WTC11 (cell line): ENCODE measurements around the gene DTL. TPM values are rescaled to one million over a fixed set of nuclear protein-coding genes. Genes with fewer than 3 reads are reported as not detected.

Source experiments
- ATAC-seq: fragments of 200-7000 bp; cut with Tn5 transposase; 2 replicates; pipeline ENCODE4 v1.10.0; 2021; ENCODE audit warnings: mild to moderate bottlenecking, moderate library complexity
- CTCF ChIA-PET: fragments of 300-600 bp; sonication (Branson Sonifier 250); formaldehyde crosslinking; loops from one replicate; lab custom pipeline; 2021; ENCODE audit warnings: antibody characterized with exemption; lab: Charles Lee
- POLR2A ChIA-PET: fragments of 350-600 bp; sonication (Branson Sonifier 250); formaldehyde crosslinking; loops from one replicate; lab custom pipeline; 2021; ENCODE audit warnings: antibody characterized with exemption; lab: Charles Lee
- DNase-seq: peaks from one replicate; pipeline ENCODE4 v3.0.0; 2021; ENCODE audit warnings: low spot score
- H3K27ac Mint-ChIP-seq: 2 replicates; pipeline ENCODE4 v1.8.0; 2021; ENCODE audit warnings: mixed read lengths
- H3K27me3 Mint-ChIP-seq: 2 replicates; pipeline ENCODE4 v1.8.0; 2021; ENCODE audit warnings: low read depth, mild to moderate bottlenecking, moderate library complexity, mixed read lengths
- H3K36me3 Mint-ChIP-seq: 2 replicates; pipeline ENCODE4 v1.8.0; 2021; ENCODE audit warnings: mixed read lengths
- H3K4me1 Mint-ChIP-seq: 2 replicates; pipeline ENCODE4 v1.8.0; 2022; ENCODE audit warnings: mixed read lengths
- H3K4me3 Mint-ChIP-seq: 2 replicates; pipeline ENCODE4 v1.8.0; 2021; ENCODE audit warnings: mild to moderate bottlenecking, moderate library complexity, mixed read lengths
- H3K9me3 Mint-ChIP-seq: 2 replicates; pipeline ENCODE4 v1.8.0; 2021; ENCODE audit warnings: mixed read lengths
- ATF1 ChIP-seq: sonication (generic); formaldehyde crosslinking; IDR thresholded peaks from 2 replicates; pipeline ENCODE4 v1.8.1; 2023; ENCODE audit warnings: mild to moderate bottlenecking, moderate library complexity, missing genetic modification reagents
- FOXJ3 ChIP-seq: sonication (generic); formaldehyde crosslinking; IDR thresholded peaks from 2 replicates; pipeline ENCODE4 v1.9.0; 2021; ENCODE audit warnings: missing genetic modification reagents, mild to moderate bottlenecking, borderline replicate concordance
- HMGA2 ChIP-seq: fragments of 250-450 bp; sonication (Bioruptor Pico); IDR thresholded peaks from 2 replicates; pipeline ENCODE4 v1.4.0; 2021; ENCODE audit warnings: mild to moderate bottlenecking, moderate library complexity
- JUN ChIP-seq: sonication (generic); formaldehyde crosslinking; IDR thresholded peaks from 2 replicates; pipeline ENCODE4 v1.8.0; 2023; ENCODE audit warnings: mild to moderate bottlenecking, missing genetic modification reagents
- NR2C2 ChIP-seq: sonication (generic); formaldehyde crosslinking; IDR thresholded peaks from 2 replicates; pipeline ENCODE4 v1.8.0; 2022; ENCODE audit warnings: mild to moderate bottlenecking, missing genetic modification reagents
- SOX15 ChIP-seq: fragments of 250-450 bp; sonication (Bioruptor Pico); IDR thresholded peaks from 2 replicates; pipeline ENCODE4 v1.9.0; 2021; ENCODE audit warnings: mild to moderate bottlenecking
- TEAD1 ChIP-seq: sonication (generic); formaldehyde crosslinking; IDR thresholded peaks from 2 replicates; pipeline ENCODE4 v1.8.0; 2022; ENCODE audit warnings: mild to moderate bottlenecking, missing genetic modification reagents
- TEAD4 ChIP-seq: sonication (generic); formaldehyde crosslinking; IDR thresholded peaks from 2 replicates; pipeline ENCODE4 v1.8.0; 2022; ENCODE audit warnings: mild to moderate bottlenecking, missing genetic modification reagents
- TP53 ChIP-seq: sonication (generic); formaldehyde crosslinking; IDR thresholded peaks from 2 replicates; pipeline ENCODE4 v1.8.1; 2023; ENCODE audit warnings: mild to moderate bottlenecking, missing genetic modification reagents
- ZNF138 ChIP-seq: sonication (generic); formaldehyde crosslinking; conservative IDR thresholded peaks from 2 replicates; pipeline ENCODE4 v1.8.1; 2022; ENCODE audit warnings: mild to moderate bottlenecking, moderate library complexity, missing genetic modification reagents
- ZNF396 ChIP-seq: fragments of 250-450 bp; sonication (Bioruptor Pico); IDR thresholded peaks from 2 replicates; pipeline ENCODE4 v1.8.0; 2021; ENCODE audit warnings: mild to moderate bottlenecking, moderate library complexity, borderline replicate concordance
- total RNA-seq: library from RNA; stranded (reverse); gene quantifications from 3 replicates; pipeline ENCODE4 v1.2.3, GENCODE V29; 2021
- TF ChIP-seq, protein P1 (sequence below): sonication (generic); formaldehyde crosslinking; IDR thresholded peaks from 2 replicates; pipeline ENCODE4 v1.8.1; 2023; ENCODE audit warnings: mild to moderate bottlenecking, missing genetic modification reagents, moderate library complexity
- TF ChIP-seq, protein P2 (sequence below): fragments of 250-450 bp; sonication (Bioruptor Pico); IDR thresholded peaks from 2 replicates; pipeline ENCODE4 v1.8.0; 2021; ENCODE audit warnings: mild to moderate bottlenecking
- TF ChIP-seq, protein P3 (sequence below): fragments of 250-450 bp; sonication (Bioruptor Pico); IDR thresholded peaks from 2 replicates; pipeline ENCODE4 v1.9.0; 2021; ENCODE audit warnings: mild to moderate bottlenecking
- TF ChIP-seq, protein P4 (sequence below): fragments of 250-450 bp; sonication (Bioruptor Pico); IDR thresholded peaks from 2 replicates; pipeline ENCODE4 v1.9.0; 2021; ENCODE audit warnings: moderate library complexity, mild to moderate bottlenecking, inconsistent platforms, borderline replicate concordance
- TF ChIP-seq, protein P5 (sequence below): sonication (generic); formaldehyde crosslinking; IDR thresholded peaks from 2 replicates; pipeline ENCODE4 v1.8.0; 2022; ENCODE audit warnings: mild to moderate bottlenecking, missing genetic modification reagents
- TF ChIP-seq, protein P6 (sequence below): sonication (generic); formaldehyde crosslinking; IDR thresholded peaks from 2 replicates; pipeline ENCODE4 v1.8.0; 2022; ENCODE audit warnings: mild to moderate bottlenecking, missing genetic modification reagents
- TF ChIP-seq, protein P7 (sequence below): sonication (generic); formaldehyde crosslinking; IDR thresholded peaks from 2 replicates; pipeline ENCODE4 v1.8.0; 2023; ENCODE audit warnings: mild to moderate bottlenecking, missing genetic modification reagents
- TF ChIP-seq, protein P8 (sequence below): sonication (generic); formaldehyde crosslinking; IDR thresholded peaks from 2 replicates; pipeline ENCODE4 v1.8.1; 2023; ENCODE audit warnings: mild to moderate bottlenecking, missing genetic modification reagents, moderate library complexity
- TF ChIP-seq, protein P9 (sequence below): sonication (generic); formaldehyde crosslinking; conservative IDR thresholded peaks from 2 replicates; pipeline ENCODE4 v1.8.1; 2022; ENCODE audit warnings: mild to moderate bottlenecking, missing genetic modification reagents
- TF ChIP-seq, protein P10 (sequence below): sonication (generic); formaldehyde crosslinking; IDR thresholded peaks from 2 replicates; pipeline ENCODE4 v1.8.1; 2022; ENCODE audit warnings: low read depth, missing genetic modification reagents, borderline replicate concordance

DTL gene
- total RNA-seq, 1 experiment from 2014 or later, result 52.3 TPM

DNA sequence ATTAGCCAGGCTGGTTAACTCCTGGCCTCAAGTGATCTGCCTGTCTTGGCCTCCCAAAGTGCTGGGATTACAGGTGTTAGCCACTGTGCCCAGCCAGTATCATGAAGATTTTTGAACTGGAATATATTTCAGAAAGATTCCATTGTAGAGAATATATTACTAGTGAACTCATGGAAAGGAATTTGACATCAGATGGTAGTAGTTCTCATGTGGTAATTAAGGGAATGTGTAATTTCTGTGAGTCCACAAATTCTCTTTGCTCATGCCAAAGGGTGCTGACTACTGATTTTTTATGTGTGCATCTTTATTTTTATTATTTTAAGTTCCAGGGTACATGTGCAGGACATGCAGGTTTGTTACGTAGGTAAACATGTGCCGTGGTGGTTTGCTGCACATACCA, 10.4 kb downstream of the DTL start (continued):
- TF ChIP-seq, protein P1, sequence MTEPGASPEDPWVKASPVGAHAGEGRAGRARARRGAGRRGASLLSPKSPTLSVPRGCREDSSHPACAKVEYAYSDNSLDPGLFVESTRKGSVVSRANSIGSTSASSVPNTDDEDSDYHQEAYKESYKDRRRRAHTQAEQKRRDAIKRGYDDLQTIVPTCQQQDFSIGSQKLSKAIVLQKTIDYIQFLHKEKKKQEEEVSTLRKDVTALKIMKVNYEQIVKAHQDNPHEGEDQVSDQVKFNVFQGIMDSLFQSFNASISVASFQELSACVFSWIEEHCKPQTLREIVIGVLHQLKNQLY (CRISPR knock-in tag), result no peak
- TF ChIP-seq, protein P2, sequence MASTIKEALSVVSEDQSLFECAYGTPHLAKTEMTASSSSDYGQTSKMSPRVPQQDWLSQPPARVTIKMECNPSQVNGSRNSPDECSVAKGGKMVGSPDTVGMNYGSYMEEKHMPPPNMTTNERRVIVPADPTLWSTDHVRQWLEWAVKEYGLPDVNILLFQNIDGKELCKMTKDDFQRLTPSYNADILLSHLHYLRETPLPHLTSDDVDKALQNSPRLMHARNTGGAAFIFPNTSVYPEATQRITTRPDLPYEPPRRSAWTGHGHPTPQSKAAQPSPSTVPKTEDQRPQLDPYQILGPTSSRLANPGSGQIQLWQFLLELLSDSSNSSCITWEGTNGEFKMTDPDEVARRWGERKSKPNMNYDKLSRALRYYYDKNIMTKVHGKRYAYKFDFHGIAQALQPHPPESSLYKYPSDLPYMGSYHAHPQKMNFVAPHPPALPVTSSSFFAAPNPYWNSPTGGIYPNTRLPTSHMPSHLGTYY (CRISPR knock-in tag), result no peak
- TF ChIP-seq, protein P3, sequence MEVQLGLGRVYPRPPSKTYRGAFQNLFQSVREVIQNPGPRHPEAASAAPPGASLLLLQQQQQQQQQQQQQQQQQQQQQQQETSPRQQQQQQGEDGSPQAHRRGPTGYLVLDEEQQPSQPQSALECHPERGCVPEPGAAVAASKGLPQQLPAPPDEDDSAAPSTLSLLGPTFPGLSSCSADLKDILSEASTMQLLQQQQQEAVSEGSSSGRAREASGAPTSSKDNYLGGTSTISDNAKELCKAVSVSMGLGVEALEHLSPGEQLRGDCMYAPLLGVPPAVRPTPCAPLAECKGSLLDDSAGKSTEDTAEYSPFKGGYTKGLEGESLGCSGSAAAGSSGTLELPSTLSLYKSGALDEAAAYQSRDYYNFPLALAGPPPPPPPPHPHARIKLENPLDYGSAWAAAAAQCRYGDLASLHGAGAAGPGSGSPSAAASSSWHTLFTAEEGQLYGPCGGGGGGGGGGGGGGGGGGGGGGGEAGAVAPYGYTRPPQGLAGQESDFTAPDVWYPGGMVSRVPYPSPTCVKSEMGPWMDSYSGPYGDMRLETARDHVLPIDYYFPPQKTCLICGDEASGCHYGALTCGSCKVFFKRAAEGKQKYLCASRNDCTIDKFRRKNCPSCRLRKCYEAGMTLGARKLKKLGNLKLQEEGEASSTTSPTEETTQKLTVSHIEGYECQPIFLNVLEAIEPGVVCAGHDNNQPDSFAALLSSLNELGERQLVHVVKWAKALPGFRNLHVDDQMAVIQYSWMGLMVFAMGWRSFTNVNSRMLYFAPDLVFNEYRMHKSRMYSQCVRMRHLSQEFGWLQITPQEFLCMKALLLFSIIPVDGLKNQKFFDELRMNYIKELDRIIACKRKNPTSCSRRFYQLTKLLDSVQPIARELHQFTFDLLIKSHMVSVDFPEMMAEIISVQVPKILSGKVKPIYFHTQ, result no peak
- no peak for TF ChIP-seq TP53 (CRISPR knock-in tag)
- TF ChIP-seq HMGA2 (CRISPR knock-in tag), result no peak
- TF ChIP-seq, protein P4, sequence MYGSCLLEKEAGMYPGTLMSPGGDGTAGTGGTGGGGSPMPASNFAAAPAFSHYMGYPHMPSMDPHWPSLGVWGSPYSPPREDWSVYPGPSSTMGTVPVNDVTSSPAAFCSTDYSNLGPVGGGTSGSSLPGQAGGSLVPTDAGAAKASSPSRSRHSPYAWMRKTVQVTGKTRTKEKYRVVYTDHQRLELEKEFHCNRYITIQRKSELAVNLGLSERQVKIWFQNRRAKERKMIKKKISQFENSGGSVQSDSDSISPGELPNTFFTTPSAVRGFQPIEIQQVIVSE (CRISPR knock-in tag), result no peak
- TF ChIP-seq ATF1 (CRISPR knock-in tag), result no peak
- TF ChIP-seq TEAD4 (CRISPR knock-in tag), result no peak
- TF ChIP-seq ZNF138 (CRISPR knock-in tag), result no peak

DNA sequence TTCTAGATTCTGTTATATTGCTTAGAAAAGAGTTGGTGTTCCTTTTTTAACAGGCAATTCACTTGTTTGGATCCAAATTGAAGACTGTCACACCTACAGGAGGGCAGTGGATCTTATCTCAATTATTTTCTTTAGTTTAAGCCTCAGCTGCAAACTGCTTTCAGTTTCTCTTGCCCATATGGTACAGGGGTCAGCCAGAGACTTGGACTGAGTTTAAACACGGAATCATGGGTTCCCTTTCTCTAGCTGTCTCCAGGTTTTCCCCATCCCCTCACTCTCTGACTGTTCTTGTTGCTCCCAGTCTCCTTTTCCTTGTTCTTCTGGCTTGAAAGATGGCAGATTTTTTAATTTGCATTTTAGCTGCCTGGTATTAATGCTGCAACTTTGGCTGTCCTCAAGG, 18.4 kb downstream of the DTL start:
- Mint-ChIP-seq H3K27me3 (no peaks in the 10 kb centered on the region), H3K36me3 (peaks cover 86% of the 10 kb centered on the region), H3K9me3 (peaks cover 26% of the 10 kb centered on the region), H3K27ac (no peak overlapping the region), H3K4me1 (no peaks in the 10 kb centered on the region), H3K4me3 (no peak overlapping the region)
- CTCF ChIA-PET, result interaction anchor here (1.4 kb wide), 1 partner anchor 18 kb away, joined by 5 read pairs; the partner anchor contains the start of genes DTL and INTS7
- DNase-seq (no peak), ATAC-seq (no peak)
- POLR2A ChIA-PET, result no interaction called here
- TF ChIP-seq, protein P5, sequence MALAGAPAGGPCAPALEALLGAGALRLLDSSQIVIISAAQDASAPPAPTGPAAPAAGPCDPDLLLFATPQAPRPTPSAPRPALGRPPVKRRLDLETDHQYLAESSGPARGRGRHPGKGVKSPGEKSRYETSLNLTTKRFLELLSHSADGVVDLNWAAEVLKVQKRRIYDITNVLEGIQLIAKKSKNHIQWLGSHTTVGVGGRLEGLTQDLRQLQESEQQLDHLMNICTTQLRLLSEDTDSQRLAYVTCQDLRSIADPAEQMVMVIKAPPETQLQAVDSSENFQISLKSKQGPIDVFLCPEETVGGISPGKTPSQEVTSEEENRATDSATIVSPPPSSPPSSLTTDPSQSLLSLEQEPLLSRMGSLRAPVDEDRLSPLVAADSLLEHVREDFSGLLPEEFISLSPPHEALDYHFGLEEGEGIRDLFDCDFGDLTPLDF (CRISPR knock-in tag), result no peak
- TF ChIP-seq, protein P6, sequence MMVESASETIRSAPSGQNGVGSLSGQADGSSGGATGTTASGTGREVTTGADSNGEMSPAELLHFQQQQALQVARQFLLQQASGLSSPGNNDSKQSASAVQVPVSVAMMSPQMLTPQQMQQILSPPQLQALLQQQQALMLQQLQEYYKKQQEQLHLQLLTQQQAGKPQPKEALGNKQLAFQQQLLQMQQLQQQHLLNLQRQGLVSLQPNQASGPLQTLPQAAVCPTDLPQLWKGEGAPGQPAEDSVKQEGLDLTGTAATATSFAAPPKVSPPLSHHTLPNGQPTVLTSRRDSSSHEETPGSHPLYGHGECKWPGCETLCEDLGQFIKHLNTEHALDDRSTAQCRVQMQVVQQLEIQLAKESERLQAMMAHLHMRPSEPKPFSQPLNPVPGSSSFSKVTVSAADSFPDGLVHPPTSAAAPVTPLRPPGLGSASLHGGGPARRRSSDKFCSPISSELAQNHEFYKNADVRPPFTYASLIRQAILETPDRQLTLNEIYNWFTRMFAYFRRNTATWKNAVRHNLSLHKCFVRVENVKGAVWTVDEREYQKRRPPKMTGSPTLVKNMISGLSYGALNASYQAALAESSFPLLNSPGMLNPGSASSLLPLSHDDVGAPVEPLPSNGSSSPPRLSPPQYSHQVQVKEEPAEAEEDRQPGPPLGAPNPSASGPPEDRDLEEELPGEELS (CRISPR knock-in tag), result no peak
- TF ChIP-seq JUN (no peak), TEAD1 (no peak), ZNF396 (CRISPR knock-in tag) (no peak), HMGA2 (CRISPR knock-in tag) (no peak), FOXJ3 (CRISPR knock-in tag) (no peak), TP53 (CRISPR knock-in tag) (no peak), NR2C2 (CRISPR knock-in tag) (no peak), SOX15 (CRISPR knock-in tag) (no peak)
- TF ChIP-seq, protein P7, sequence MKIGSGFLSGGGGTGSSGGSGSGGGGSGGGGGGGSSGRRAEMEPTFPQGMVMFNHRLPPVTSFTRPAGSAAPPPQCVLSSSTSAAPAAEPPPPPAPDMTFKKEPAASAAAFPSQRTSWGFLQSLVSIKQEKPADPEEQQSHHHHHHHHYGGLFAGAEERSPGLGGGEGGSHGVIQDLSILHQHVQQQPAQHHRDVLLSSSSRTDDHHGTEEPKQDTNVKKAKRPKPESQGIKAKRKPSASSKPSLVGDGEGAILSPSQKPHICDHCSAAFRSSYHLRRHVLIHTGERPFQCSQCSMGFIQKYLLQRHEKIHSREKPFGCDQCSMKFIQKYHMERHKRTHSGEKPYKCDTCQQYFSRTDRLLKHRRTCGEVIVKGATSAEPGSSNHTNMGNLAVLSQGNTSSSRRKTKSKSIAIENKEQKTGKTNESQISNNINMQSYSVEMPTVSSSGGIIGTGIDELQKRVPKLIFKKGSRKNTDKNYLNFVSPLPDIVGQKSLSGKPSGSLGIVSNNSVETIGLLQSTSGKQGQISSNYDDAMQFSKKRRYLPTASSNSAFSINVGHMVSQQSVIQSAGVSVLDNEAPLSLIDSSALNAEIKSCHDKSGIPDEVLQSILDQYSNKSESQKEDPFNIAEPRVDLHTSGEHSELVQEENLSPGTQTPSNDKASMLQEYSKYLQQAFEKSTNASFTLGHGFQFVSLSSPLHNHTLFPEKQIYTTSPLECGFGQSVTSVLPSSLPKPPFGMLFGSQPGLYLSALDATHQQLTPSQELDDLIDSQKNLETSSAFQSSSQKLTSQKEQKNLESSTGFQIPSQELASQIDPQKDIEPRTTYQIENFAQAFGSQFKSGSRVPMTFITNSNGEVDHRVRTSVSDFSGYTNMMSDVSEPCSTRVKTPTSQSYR (CRISPR knock-in tag), result no peak
- TF ChIP-seq, protein P8, sequence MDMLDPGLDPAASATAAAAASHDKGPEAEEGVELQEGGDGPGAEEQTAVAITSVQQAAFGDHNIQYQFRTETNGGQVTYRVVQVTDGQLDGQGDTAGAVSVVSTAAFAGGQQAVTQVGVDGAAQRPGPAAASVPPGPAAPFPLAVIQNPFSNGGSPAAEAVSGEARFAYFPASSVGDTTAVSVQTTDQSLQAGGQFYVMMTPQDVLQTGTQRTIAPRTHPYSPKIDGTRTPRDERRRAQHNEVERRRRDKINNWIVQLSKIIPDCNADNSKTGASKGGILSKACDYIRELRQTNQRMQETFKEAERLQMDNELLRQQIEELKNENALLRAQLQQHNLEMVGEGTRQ (CRISPR knock-in tag), result no peak
- TF ChIP-seq, protein P9, sequence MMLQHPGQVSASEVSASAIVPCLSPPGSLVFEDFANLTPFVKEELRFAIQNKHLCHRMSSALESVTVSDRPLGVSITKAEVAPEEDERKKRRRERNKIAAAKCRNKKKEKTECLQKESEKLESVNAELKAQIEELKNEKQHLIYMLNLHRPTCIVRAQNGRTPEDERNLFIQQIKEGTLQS (CRISPR knock-in tag), result no peak
- TF ChIP-seq, protein P10, sequence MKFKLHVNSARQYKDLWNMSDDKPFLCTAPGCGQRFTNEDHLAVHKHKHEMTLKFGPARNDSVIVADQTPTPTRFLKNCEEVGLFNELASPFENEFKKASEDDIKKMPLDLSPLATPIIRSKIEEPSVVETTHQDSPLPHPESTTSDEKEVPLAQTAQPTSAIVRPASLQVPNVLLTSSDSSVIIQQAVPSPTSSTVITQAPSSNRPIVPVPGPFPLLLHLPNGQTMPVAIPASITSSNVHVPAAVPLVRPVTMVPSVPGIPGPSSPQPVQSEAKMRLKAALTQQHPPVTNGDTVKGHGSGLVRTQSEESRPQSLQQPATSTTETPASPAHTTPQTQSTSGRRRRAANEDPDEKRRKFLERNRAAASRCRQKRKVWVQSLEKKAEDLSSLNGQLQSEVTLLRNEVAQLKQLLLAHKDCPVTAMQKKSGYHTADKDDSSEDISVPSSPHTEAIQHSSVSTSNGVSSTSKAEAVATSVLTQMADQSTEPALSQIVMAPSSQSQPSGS (CRISPR knock-in tag), result no peak
